HG03060 (cell line): Measurements from ENCODE around the gene SFTPB.
"Not testable (repeated sequence)": the region's sequence is repeated elsewhere in the genome, so short reads cannot be mapped to it uniquely, and the experiment has no call there.

Experiments used
- ATAC-seq: cut with Tn5 transposase; IDR thresholded peaks from one replicate; pipeline ENCODE4 v1.9.1; 2021; ENCODE audit warnings: low read depth, moderate number of reproducible peaks; ENCODE audit not compliant: unreplicated experiment

Gene SFTPB

DNA sequence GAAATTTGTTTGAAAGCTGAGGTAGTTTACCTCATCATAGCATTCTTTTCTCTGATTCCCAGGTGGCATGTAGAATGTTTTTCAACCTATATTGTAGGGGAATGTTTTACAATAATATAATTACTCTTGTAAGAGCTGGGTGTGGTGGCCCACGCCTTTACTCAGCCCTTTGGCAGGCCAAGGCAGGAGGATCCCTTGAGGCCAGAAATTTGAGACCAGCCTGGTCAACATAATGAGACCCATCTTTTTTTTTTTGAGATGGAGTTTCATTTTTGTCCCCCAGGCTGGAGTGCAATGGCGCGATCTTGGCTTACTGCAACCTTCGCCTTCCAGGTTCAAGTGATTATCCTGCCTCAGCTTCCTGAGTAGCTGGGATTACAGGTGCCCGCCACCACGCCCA lies 48.4 kb downstream of the SFTPB start:
- ATAC-seq, result no peak

- not testable (repeated sequence) for ATAC-seq
Measured at GRCh38 chr2:85617723-85618122, 50.3 kb downstream of the SFTPB start.

GRCh38 chr2:85615413-85615728 lies 52.6 kb downstream of the SFTPB start:
- ATAC-seq, result no peak

GRCh38 chr2:85614757-85615156 lies 53.2 kb downstream of the SFTPB start:
- ATAC-seq, result not testable (repeated sequence)

DNA sequence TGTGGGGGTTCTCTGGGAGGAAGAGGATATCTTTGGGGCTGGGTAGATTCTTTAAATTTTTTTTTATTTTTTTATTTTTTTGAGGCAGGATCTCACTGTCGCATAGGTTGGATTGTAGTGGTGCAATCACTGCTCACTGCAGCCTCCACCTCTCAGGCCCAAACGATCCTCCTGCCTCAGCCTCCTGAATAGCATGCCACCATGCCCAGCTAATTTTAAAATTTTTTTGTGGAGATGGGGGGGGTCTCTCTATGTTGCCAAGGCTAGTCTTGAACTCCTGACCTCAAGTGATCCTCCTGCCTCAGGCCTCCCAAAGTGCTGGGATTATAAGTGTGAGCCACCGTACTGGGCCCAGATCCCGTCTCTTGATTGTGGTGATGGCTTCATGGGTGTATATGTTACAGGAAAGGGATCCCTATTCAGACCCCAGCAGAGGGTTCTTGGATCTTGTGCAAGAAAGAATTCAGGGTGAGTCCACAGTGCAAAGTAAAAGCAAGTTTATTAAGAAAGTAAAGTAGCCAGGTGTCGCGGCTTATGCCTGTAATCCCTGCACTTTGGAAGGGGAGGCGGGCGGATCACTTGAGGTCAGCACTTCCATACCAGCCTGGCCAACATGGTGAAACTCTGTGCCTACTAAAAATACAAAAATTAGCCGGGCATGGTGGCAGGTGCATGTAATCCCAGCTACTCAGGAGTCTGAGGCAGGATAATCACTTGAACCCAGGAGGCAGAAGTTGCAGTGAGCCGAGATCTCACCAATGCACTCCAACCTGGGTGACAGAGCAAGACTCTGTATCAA lies 54.1 kb downstream of the SFTPB start:
- no peak for ATAC-seq

DNA sequence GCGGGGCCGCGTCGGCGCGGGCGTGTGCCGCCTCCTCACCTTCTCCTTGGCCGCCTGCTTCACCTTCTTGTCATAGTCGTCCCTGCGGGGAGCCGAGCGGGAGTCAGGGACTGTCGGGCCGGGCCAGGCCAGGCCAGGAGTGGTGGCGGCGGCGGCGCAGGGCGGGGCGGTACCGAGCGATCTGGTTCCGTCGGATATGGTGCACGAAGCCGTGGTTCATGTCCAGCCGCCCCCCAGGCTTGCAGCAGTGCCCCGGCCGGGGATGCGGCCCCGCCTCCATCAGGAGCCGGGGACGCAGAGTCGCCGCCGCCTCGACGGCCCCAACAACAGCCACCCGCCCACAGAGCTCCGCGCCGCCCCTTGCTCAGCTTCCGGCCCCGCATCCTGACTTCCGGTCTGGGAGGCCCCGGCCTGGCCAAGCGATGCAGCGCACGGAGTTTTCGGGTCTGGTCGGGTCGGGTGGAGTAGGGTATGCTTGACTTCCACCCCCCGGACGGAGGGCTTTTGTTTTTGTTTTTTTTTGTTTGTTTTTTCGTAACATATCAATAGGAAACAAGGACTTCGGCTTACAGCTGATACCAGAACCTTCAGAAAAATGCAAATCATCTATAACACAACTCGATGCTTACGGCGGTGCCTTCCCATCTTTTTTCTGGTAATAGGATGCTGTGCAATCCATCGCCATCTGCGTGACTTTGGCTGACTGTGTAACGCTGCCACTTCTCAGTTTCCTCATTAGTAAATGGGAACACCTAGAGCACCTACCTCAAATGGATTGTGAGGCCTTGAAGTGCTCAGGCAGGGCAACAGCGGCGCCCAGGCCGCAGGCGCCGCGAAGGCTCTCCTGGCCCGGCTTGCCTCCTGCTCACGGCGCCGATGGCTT lies 56.1 kb downstream of the SFTPB start, which contains the start of gene C2orf68:
Gene C2orf68, minus strand, starts transcription at position 362 of the 883 bp plus-strand sequence. Its CDS starts 82 bp downstream, at position 280.
- peak; percentile 39 for ATAC-seq

DNA sequence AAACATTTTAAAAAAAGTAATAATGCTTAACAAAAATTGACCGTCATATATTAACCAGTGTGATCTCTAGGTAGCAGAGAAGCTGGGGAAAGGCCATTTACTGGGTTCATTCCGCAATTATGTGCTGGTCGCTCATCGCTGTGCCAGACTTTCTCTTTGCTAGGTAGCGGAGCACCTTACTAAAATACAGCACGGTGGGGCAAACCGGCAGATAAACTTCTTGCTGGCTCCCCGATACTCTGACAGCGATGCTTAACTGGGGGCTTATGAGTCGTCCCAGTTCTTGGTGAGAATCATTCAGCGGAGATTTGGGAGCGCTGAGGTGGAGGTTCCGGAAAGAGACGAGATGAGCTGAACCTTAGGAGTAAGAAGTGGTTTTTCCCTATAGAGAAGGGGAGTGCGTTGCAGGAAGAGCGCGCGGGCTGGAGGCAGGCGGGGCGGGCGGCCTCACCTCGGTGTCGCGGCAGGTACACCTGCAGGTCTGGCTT lies 56.7 kb downstream of the SFTPB start:
- no peak for ATAC-seq
